GM12874 (cell line): ENCODE results near the gene KIF1A.

Experiments used
- CTCF ChIP-seq: IDR thresholded peaks from 2 replicates; pipeline ENCODE4 v1.5.1; 2011; ENCODE audit warnings: low read depth, mild to moderate bottlenecking, control low read depth, low read length, moderate library complexity; ENCODE audit not compliant: insufficient read depth

Gene KIF1A

GRCh38 chr2:240766072-240766471, 53.9 kb downstream of the KIF1A start:
- no peak for TF ChIP-seq CTCF

GRCh38 chr2:240765007-240765406, 55.0 kb downstream of the KIF1A start:
- no peak for TF ChIP-seq CTCF

- TF ChIP-seq CTCF = no peak
These were observed 55.4 kb downstream of the KIF1A start for GRCh38 chr2:240764605-240765004.

GRCh38 chr2:240762971-240763370, 57.0 kb downstream of the KIF1A start:
- TF ChIP-seq CTCF = no peak

- no peak for TF ChIP-seq CTCF
These were observed 57.8 kb downstream of the KIF1A start for GRCh38 chr2:240762249-240762648.

- no peak for TF ChIP-seq CTCF
These were observed 59.3 kb downstream of the KIF1A start for GRCh38 chr2:240760576-240761246.

- TF ChIP-seq CTCF = no peak
These were observed 59.9 kb downstream of the KIF1A start for GRCh38 chr2:240760121-240760520.
